Fibroblast of skin of abdomen (primary cell): ENCODE results near the gene ZNF827.
"Not testable (repeated sequence)": the region's sequence is repeated elsewhere in the genome, so short reads cannot be mapped to it uniquely, and the experiment has no call there.

Experiments
- DNase-seq: peaks from one replicate; pipeline ENCODE4 v3.0.0-alpha.2; 2013

The ZNF827 gene

DNA sequence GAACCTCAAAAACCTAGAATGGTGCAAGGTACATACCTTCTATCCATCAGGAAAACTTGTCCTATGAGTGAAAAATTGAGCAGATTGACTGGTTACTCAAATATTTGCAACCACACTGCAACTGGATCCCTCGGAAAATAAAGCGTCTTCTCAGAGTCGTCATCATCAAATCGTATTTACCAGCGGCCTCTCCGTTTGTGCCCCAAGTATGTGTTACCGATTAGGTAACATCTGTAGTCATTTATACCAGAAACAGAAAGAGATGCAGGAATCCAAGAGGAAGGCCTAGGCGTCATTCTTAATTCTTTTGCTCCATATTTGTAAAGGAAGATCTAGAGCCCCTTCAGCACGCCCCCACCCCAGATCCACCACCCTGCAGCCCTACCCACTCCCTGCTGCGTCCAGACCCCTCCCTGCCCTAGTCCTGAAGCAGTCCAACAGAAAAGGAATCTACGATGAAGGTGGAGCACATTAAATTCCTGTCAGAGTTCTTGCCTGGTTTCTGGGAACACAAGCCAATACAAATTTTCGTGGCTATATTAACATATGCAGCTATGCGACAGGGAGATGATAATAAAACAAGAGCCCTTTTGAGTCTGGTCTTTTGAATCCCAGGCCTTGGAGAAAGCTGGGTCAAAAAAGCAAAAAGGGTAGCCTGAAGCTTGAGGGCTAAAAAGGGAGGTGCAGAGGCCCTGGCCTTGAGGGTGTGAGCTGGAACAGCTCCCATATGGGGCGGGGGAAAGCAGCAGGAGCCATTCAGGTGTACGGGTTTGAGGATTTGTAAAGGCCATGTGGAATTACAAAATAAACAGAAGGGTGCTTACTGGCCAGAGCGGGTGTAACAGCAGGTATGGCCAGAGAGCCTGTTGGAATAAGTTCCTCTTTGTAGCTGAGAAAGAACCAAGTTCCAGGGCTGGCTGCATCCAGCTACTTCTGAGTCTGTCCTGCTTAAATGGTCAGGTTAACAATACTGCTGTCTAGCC lies 77.0 kb downstream of the ZNF827 start:
- DNase-seq: peak; percentile 67

DNA sequence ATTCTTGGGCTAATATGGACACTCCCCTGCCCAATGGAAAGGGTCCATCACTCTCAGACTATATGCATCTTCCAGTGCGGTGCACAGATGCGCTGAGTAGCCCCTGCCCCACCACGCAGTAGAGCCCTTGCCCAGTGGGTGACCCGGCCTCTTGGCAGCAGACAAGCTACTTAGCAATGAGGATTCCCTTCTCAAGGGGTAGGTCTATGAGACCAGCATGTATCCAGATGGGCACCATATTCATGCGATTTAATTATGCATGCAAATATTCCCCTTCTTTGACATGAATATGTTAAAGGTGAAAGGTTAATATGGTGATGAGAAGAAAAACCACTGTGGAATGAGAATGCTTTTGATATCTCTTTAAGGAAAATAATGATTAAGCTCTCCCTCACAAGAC lies 77.7 kb downstream of the ZNF827 start:
- DNase-seq: no peak

DNA sequence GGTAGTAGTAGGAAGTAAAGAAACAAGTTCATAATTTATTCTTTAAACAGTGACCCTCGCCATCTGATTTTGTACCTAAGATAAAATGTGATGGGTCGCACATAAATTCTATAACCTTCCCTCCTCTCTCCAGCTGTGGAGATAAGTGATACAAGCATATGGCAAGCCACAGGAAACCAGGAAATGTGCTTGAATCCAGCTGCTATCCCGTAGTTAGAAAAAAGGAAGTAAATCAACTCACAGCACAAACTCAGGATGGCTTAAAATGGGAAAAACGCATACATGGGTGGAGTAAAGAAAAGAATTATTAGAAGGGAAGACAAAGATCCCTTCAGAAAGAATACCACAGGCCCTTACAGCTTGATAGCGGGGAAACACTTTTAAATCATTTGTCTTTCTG lies 78.2 kb downstream of the ZNF827 start:
- DNase-seq: no peak

DNA sequence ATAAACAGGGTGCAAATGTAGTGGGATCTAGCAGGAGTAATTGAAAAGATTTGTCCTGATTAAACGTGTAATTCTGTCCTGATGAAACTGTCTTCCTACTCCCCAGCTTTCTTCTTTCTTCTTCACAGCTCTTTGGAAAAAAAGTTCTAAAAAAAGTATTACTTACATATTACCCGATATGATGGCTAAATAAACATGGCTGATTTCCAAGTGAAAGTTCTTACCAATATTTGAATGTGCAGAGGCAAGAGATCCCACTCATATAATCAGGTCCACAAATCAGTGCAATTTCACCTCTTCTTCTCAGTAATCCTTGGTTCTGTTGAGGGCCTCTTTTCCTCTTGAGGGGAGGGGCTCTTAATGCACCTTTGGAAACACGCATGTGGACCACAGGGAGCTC lies 78.7 kb downstream of the ZNF827 start:
- DNase-seq: no peak

GRCh38 chr4:145859426-145859825 lies 79.2 kb downstream of the ZNF827 start:
- no peak for DNase-seq

DNA sequence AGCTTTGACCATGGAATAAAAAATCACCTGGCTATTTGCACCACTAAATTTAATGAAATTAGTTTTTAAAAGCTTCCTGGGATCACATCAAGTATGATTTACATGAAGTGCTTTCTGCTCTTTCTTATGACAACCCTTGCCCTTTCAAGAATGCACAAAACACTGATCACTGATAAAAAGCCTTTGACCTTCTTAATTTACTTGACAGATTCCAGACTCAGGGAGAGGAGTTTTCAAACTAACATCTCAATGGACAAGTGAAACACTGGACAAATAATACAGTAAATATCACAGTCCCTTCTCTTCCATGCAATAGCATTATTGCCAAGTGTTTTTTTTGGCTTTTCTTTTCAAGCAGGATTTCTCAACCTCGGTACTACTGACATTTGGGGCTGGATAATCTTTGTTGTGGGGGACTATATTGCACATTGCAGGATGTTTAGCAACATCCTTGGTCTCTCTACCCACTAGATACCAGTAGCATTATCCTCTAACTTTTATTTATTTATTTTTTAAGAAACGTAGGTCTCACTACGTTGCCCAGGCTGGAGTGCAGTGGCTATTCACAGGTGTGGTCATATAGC lies 86.3 kb downstream of the ZNF827 start:
- no peak for DNase-seq

DNA sequence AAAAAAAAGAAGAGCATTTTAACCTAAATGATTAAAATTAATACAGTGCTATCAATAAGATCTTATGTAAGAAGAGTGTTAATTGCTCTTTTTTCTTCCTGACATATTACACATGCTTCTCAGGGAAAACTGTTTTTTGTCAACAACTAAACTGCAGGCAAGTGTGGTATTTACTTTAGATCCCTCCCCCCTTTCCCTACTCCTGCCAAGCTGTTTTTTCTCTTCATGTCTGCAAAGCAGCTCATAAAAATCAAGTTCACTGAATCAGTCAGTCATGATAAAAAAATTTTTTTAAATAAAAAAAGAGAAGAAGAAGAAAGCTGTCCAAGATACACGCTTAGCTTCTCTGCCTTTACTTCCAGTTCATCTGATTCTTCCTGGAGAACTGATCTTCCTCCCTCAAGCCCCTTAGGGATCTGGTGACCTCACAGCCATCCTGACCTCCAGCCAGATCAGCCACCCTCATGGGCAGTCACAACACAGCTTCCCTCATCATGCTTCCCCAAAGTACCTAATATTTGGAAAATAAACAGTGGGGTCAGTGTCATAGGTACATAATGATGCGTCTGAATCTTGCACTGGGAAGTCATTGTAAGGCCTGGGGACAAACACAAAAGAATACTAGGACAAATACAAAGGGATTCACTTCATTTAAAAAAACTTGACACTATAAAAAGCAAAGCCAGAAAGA lies 87.0 kb downstream of the ZNF827 start:
- DNase-seq: no peak

- no peak for DNase-seq
Measured at GRCh38 chr4:145847764-145848163, 90.9 kb downstream of the ZNF827 start.

DNA sequence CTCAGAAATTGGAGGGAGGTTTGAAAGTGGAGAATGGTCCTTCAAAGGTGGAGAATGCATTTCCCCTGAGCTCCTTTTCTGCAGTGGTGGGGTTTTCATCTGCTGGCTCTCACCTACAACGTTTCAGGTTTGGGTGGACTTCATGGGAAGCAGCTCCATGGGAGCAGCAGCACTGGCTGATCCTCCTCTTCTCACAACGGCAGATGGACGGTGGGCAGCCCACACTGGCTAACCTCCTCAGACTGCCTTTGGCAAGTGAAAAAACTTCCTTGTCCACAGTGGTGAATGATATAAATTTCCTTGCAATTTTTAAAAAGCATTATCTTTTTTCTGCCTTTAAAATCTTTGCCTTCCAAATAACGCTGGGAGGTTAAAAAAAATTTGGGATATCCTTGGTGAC lies 93.5 kb downstream of the ZNF827 start:
- no peak for DNase-seq

GRCh38 chr4:145843639-145844038 lies 95.0 kb downstream of the ZNF827 start:
- no peak for DNase-seq

DNA sequence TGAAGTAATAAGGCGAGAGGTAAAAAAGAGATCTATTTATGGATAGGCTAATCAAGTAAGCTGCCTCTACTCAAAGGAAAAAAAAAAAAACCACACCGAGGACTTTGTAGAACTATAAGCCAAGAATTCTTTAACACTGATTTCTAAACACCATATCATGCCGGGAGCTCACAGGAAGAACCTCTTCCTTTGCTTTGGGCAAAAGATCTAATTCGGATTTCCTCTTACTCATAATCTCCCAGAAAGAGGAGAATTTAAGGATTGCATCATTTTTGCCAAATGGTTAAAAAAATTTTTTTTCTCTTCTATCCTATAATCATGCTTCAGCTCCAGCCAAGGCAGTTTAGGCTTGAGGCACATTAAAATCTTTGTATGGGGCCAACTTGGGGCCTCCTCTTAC lies 95.5 kb downstream of the ZNF827 start:
- DNase-seq: peak; percentile 84

GRCh38 chr4:145842224-145842887 lies 96.3 kb downstream of the ZNF827 start:
- DNase-seq: no peak

GRCh38 chr4:145840801-145841200 lies 97.8 kb downstream of the ZNF827 start:
- no peak for DNase-seq

DNA sequence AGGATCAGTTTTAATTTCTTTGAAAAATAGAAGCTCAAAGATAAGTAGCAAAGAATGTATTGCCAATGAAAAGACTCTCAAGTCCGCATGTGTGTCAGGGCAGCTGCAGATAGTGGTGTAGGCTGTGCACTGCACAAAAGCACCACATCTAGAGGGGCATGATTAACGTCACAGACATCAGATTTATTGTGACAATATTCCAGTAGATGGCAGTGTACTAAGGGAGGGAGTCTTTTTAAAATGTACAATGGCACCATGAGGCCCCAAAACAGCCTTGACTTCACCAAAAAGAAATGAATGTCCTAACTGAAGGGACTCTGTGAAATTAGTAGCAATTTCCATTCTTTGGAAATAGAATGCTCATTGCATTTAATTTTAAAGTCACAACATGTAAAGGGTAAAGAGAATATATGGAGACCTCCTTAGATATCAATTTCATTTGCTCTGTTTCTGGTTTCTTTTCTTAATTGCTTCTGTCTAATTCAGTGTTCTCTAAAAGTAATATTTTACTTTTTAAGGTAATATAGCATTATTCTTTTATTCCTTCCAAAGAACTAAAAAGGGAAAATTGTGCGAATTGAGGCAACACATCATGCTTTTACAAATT lies 98.4 kb downstream of the ZNF827 start:
- peak; percentile 53 for DNase-seq

GRCh38 chr4:145839151-145839550 lies 99.5 kb downstream of the ZNF827 start:
- DNase-seq: no peak

DNA sequence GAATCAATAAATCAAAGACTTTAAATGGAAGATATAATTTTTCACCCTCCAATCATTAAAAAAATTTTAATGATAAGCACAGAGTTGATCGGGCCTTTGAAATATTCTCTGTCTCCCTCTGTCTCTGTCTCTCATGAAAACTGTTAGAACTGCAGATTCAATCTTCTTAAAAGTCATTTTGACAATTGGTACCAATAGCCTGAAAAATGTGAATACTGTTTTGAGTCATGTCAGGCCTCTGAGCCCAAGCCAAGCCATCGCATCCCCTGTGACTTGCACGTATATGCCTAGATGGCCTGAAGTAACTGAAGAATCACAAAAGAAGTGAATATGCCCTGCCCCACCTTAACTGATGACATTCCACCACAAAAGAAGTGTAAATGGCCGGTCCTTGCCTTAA lies 106.2 kb downstream of the ZNF827 start:
- DNase-seq: not testable (repeated sequence)

GRCh38 chr4:145830699-145831098 lies 107.9 kb downstream of the ZNF827 start:
- no peak for DNase-seq

DNA sequence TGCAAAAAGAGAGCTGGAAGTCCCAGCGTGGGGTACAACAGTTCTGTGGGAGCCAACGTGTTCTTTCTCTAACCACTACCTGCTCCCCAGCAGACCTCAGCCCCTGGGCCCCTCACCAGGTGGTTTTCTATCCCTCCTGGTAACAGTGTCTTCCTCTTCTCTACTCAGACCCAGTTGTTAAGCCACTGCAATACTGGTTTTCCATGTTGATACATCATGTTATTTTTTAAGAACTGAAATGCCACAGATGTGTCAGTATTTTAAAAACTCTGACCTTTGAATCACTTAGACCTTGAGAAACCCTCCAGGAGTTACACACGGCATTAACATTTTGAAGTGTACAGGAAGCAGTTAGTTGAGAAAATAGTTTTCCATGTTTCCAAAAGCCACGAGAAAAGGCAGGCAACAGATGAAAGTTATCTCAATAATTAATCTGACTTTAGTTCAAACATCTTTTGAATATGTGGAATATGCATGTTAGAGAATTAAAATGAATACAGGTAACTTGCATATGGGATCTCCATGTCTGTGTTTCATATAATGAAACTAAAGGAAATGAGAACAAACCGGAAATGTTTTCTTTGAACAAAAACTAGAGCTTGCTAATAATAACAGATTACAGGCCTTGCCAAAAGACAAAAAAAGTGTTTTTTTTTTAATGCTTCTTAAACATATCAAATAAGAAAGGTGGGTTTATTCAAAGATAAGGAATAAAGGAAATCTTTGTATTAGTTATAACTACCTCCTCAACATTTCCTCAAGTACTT lies 108.8 kb downstream of the ZNF827 start:
- DNase-seq: no peak

GRCh38 chr4:145828802-145829485 lies 109.7 kb downstream of the ZNF827 start:
- no peak for DNase-seq

DNA sequence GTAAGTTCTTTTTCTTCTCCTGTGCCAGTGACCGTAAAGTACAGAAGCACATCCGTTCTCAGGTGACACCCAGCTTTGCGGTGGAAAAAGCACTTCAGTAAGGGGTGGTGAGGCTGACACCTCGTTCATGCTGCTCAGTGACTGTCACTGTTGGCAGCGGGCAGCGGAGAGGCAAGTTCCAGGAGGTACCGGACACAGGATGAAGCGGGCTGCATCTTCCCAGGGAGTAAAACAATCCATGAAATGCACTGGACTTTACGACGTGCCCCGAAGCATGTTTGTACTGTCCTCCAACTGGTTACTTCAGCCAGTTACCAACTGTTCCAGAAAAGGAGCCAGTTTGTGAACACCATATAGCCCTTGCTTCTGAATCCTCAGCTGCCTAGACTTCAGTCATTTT lies 110.7 kb downstream of the ZNF827 start:
- no peak for DNase-seq

GRCh38 chr4:145825255-145825654 lies 113.4 kb downstream of the ZNF827 start:
- no peak for DNase-seq
